COLO829 (cell line): ENCODE measurements around the gene C3orf70.

Experiments
- DNase-seq: peaks from one replicate; pipeline ENCODE4 v3.0.0; 2012; ENCODE audit warnings: low spot score

Gene C3orf70

DNA sequence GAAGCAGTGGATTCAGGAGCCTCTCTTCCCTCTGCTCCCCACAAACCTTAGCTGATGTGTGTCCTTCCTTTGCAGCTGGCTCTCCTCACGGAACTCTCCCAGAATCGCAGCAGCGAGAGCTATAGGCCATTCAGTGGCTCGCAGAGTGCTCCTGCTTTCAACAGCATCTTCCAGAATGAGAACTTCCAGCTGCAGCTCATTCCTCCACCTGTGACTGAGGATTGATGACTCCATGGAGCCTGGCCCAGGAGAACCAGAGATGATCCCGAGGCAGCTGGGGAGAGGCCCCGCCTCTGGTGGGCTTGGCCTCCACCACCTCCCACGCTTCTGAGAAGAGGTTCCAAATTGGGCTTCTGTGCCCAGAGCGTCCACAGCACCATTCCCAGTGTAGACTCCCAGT is 101.1 kb downstream of the C3orf70 start:
- no peak for DNase-seq

DNA sequence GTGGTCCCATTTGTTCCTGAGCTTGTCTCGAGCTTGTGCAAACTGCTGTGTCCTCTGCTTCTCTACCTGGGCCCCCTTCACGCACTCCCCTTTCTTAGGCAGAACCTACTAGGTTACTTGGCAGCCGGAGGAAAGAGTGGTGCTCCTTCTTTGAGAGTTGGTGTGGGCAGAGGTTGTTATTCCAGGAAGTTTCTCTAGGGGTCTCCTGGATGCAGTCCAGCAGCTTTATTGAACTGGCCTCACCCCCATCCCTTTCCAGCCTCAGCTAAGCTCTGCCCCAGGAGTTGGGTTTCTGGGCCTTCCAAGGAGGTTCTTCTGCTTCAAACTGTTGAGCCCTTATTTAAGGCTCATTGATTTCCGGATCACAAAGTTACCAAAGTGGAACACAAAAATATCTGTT is 103.2 kb downstream of the C3orf70 start:
- no peak for DNase-seq

DNA sequence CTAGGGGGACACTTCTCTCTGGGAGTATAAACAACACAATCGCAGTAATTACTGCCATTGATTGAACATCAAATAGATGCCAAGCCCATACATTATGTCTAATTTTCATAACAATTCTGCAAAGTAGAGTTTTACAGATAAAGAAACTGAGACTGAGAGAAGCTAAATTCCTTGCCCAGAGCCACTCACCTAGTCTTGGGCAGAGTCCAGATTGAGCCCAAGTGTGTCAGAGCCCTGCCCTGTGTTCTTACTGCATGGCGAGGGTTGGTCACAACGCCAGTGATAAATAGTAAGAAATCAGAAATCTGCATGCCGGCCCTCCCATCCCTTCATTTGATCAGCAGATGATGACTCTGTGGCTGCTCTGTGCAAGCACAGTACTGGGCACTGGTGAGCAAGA is 106.3 kb downstream of the C3orf70 start:
- DNase-seq: no peak

DNA sequence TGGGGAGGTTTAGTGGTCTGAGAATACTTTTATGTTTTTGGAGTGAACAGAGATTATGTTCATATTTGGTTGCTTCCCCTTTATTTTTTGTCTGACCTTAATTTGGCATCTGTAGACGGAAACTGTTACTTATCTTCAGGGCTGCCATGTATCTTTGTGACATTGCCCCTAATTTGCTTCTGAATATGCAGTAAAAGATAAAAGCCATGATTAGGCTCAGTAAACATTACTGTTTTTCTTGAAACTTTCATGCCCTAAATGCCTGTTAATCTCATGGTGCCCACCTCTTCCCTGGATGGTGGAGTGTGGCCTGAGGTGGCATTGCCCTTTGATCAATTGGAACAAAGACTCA is 106.7 kb downstream of the C3orf70 start:
- no peak for DNase-seq

DNA sequence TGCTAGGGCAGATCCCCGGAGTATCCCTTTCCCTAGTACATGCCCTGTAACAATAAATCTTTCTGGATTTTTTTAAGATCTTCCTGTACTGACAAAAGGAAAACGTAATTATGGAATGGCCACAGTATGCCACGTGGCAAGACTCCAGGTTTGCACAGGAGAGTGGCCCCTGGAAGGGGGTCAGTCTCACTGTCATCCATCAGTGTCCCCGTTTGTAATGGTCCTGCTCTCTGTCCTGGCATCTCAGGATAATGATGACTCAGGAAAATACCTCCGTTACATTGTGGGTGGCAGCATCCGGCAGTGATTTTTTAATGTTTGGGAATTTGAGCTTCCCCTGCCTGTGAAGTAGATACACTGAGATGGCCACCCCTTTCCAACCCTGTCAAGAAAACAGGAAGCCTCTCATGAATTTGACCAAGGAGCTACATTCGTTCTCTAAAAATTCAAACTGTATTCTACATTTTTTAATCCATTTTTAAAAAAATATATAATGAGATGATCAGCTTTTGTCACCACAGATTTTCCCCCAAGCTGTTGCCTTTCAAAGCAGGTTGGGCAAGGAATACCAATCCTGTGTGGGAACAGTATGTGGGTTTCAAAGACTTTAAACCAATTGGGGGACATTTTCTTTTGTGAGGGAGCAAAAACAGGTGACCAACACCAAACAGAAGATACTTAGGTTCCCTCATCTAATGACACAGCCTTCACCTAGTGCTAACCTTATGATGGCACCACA is 110.4 kb downstream of the C3orf70 start:
- DNase-seq: no peak

DNA sequence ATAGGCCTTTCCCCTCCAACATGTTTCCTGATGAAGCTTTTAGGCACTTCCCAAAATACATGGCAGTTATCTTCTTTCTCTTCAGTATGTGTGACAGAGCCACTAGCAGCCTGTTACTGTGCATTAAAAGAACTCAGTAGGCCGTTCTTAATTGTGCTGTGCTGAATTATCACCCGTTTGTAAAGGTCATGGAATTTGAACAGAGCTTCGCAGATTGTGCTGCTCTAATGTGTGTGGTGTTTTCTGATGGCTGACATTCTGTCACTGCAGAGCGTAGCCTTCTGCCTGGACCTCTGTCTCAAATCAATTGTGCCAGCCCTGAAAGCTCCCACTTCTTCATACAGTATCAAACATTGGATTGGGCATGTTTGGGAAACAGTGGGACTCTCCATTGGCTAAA is 111.3 kb downstream of the C3orf70 start:
- no peak for DNase-seq

DNA sequence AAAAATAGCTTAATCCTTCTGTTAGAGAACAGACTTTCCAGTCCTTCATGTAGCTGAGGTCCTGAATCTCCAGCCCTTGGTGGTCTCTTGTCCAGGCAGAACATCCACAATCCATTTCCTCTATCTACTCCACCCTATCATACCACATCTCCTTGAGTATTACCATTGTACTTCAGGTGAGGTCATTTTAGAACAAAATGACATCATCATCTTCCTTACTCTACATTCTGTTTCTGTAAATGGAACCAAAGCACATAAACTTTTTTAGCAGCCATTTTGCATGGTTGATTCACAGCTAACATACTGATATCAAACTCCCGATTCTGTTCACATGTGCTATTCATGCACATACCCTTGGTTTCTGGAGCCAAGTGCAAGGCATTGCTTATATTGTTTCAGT is 112.4 kb downstream of the C3orf70 start:
- DNase-seq: no peak

DNA sequence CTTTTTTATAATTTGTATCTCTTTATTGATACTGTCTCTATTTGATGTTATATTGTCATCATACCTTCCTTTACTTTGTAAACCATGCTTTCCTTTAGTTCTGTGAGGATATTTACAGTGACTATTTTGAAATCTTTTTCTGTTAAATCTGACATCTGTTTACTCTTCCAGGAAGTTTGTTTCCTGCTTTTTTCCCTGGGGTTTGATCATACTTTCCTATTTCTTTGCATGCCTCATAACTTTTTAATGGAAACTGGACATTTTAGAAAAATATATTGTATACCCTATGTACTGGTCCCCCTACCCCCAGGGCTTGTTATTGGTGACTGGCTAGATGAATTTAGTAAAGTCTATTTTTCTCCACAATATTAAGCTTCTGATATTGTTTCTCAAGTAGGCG is 115.1 kb downstream of the C3orf70 start:
- no peak for DNase-seq

DNA sequence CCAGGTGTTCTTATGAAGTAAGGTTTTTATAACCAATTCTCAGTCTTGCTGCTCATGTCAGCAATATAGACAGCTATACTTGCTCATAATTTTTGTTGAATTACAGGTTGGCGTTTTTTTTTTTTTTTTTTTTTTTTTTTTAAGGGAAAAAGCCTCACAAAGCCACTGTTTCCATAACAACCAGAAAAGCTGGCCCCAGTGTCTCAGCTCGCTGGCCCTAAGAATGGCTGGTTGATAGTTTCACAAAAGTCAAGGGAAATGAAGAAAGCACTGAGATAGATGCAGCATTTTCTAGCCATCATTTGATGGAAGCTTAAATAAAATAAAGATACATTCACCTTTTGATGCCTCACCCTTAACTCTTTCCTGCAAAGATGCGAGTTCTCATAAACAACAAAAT is 121.9 kb downstream of the C3orf70 start:
- no peak for DNase-seq

DNA sequence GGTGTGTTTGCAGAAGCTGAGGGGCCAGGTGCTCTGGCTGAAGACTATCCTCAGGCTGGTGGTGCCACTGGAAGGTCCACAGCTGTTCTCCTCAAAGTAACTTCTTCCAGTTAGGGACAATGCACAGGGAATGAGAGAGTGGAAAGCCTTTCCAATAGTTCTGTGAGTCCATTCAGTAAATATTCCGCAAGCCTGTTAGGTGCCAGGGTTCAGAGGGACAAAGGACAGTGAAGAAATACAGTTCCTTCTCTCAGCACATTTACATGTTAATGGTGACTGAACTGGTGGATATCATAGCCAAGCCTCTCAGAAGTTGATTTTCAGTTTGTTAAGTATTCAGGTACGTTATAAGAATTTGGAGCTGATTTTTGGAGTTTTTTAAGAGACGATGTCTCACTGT is 122.5 kb downstream of the C3orf70 start:
- DNase-seq: no peak

DNA sequence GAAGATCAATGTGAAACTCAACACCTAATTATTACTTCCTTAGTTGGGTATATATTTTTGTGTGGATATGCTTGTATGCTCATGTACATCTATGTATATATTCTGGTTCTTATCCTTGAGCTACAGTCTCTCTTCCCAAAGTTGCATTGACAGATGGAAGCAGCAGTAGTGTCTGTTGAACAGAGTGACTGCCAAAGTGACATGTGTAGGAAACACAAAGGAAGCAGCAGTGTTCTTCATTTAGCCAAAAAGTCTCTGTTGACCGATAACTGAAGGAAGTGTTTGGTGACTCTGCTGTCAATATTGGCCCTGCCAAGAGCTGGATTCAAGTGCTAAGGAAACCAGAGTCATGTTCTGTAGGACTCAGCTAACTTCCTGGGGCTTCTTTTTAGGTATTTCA is 123.8 kb downstream of the C3orf70 start:
- DNase-seq: no peak

DNA sequence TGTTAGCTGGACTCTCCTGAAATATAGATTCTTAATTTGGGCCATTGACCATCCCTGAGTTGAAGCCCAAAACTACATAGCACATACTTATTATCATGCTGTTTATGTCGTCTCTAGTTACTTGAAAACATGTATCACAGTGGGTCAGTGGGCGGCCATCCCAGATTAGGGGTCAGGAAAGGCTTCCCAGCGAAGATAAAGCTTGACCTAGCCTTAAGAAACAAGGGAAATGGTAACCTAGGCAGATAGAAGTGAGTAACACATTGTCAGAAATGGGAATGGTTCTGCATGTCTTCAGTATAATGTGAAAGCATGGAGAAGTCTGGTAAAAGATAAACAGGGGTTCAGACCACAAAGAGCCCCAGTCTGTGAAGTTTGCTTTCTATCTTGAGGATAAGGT is 124.7 kb downstream of the C3orf70 start:
- no peak for DNase-seq
